Heart right ventricle (tissue), 16 donors: ENCODE data around the gene WDR1. TPM values are rescaled to one million over a fixed set of nuclear protein-coding genes. Genes with fewer than 3 reads are reported as not detected.
"Not testable (repeated sequence)": the region's sequence is repeated elsewhere in the genome, so short reads cannot be mapped to it uniquely, and the experiment has no call there.

Experiments
- ATAC-seq, 8 donors: fragments of 200-7000 bp; cut with Tn5 transposase; one replicate each; pipeline ENCODE4 v1.9.1; 2020; ENCODE audit warnings: mild to moderate bottlenecking in 8 of 8, moderate library complexity in 8 of 8, moderate number of reproducible peaks in 1 of 8
- DNase-seq, 2 donors: peaks; one replicate each; pipeline ENCODE4 v3.0.0-alpha.2; 2020
- H3K27ac ChIP-seq, 10 donors: fragments of 200-600 bp; sonication (generic) in 2 of 10; one replicate each; pipeline versions ENCODE4 v1.5.0 to v1.8.0; 2020 to 2022; ENCODE audit warnings: mild to moderate bottlenecking in 3 of 10
- H3K27me3 ChIP-seq, 7 donors: fragments of 200-600 bp; one replicate each; pipeline ENCODE4 v1.8.0; 2021 to 2022; ENCODE audit warnings: mild to moderate bottlenecking in 2 of 7
- H3K36me3 ChIP-seq, 9 donors: fragments of 200-600 bp; sonication (generic) in 1 of 9; one replicate each; pipeline versions ENCODE4 v1.5.0 to v1.8.0; 2020 to 2022; ENCODE audit warnings: mild to moderate bottlenecking in 2 of 9
- H3K4me1 ChIP-seq, 9 donors: fragments of 200-600 bp; sonication (generic) in 1 of 9; one replicate each; pipeline versions ENCODE4 v1.5.0 to v1.8.0; 2020 to 2022; ENCODE audit warnings: mild to moderate bottlenecking in 4 of 9
- H3K4me3 ChIP-seq, 10 donors: fragments of 200-600 bp; sonication (generic) in 2 of 10; one replicate each; pipeline versions ENCODE4 v1.5.0 to v1.8.0; 2020 to 2022; ENCODE audit warnings: mild to moderate bottlenecking in 7 of 10, moderate library complexity in 2 of 10
- H3K9me3 ChIP-seq, 11 donors: fragments of 200-600 bp in 10 of 11; sonication (generic) in 2 of 11; one replicate each; pipeline versions ENCODE4 v1.5.0 to v1.8.0; 2013 to 2022; ENCODE audit warnings: mild to moderate bottlenecking in 2 of 11, control low read depth in 1 of 11, moderate library complexity in 1 of 11
- CTCF ChIP-seq, 9 donors: fragments of 200-600 bp; sonication (generic) in 2 of 9; IDR thresholded peaks; one replicate each; pipeline versions ENCODE4 v1.5.0 to v1.8.0; 2021 to 2022; ENCODE audit warnings: antibody characterized with exemption in 9 of 9, mild to moderate bottlenecking in 5 of 9, moderate library complexity in 1 of 9
- WGBS, 2 donors: extraction: QIAGEN DNeasy Blood & Tissue Kit; methylation state at CpG; one replicate each; pipeline ENCODE4 v1.1.7; 2013; ENCODE audit warnings: inconsistent platforms in 1 of 2; 5-methylcytosine and 5-hydroxymethylcytosine counted together
- intact Hi-C, 10 donors: fragments of 100-400 bp; cut with DNase I; formaldehyde crosslinking; loops; one replicate each; pipeline versions ENCODE4 v1.11.1 to v1.14.2; 2022
- polyA plus RNA-seq, 2 donors: library from polyadenylated mRNA; stranded (reverse); fragments of 200-250 nt; gene quantifications; one replicate each; pipeline ENCODE4 v1.2.3, GENCODE V29; 2013
- total RNA-seq, 10 donors: library from RNA; stranded (reverse); fragmentation: NEBNext Ultra II Directional in 3 of 10; extraction: Animal tissue kit (Norgen Biotek cat#: 25700) in 3 of 10; gene quantifications; one replicate each; pipeline versions ENCODE4 v1.2.1 to v1.2.4, GENCODE V29; 2021 to 2023
- donor health status: Arrhythmogenic right ventricular cardiomyopathy.
- donor health status: ischemic (EF 13 %, LVEDD 7.1; RV severe dilation, severe dysfunction).
- donor health status: healthy with polysubstance abuse.
- donor health status: DM: no; HTN: yes; CAD: no.
- donor health status: DM: no; HTN: no; CAD: no.
- donor health status: ischemic (EF 25% LVEDD 6.9; RV normal size, moderate dysfunction).
- donor health status: ischemic (EF 25% LVEDD 5.7; RV mildly dilated, moderate dysfunction).
- donor health status: healthy.
- donor health status: DM: yes; HTN: yes; CAD: no.
- donor health status: Ischemic cardiomyopathy.
- donor health status: ischemic (EF 35%, LVEDD 5.7; RV mildly dilated, moderate dysfunction).
- donor health status: nonischemic (EF 11% LVEDD 7.7; RV severe dilation, severe dysfunction).
- donor health status: DM: yes; HTN: yes; CAD: no.
- donor health status: PGD.
- donor health status: ischemic (EF 29% LVEDD 5.4; RV normal size, mild dysfunction).
- donor health status: nonischemic (EF 23%, LVEDD 6.1; RV moderate dilation, normal function).

WDR1 gene
- total and polyA plus RNA-seq, 12 donors: 51.9 to 302 (median 177) TPM

GRCh38 chr4:10131202-10131601 lies 14.6 kb upstream of the WDR1 start:
- DNase-seq: no peak
- no peaks in the 10 kb centered on the region for H3K36me3 ChIP-seq

GRCh38 chr4:10130178-10130888 lies 13.7 kb upstream of the WDR1 start:
- H3K9me3 ChIP-seq: no peaks in the 10 kb centered on the region
- WGBS, 2 donors: 64 to 71% methylated on average over 14 of the region's 14 CpGs
- intact Hi-C loops: no loop called here
- DNase-seq (no peak), ATAC-seq (peak in 5 of 8 donors; percentile 14 to 57 (median 43))
- peaks cover 0 to 13% (median 0%) of the 10 kb centered on the region in 9 donors for H3K4me1 ChIP-seq
- no peak overlapping the region for H3K27ac ChIP-seq
- H3K4me3 ChIP-seq: no peak overlapping the region
- no peaks in the 10 kb centered on the region for H3K36me3 ChIP-seq
- TF ChIP-seq CTCF (IDR thresholded peaks at IDR 0.05): no peak
- no peaks in the 10 kb centered on the region for H3K27me3 ChIP-seq

More at GRCh38 chr4:10131202-10131601, 14.6 kb upstream of the WDR1 start:
- TF ChIP-seq CTCF (IDR thresholded peaks at IDR 0.05): no peak
- H3K4me3 ChIP-seq: no peak overlapping the region
- 92 to 96% methylated on average over 9 to 10 of the region's 10 CpGs for WGBS, 2 donors
- H3K9me3 ChIP-seq: no peaks in the 10 kb centered on the region
- intact Hi-C loops: no loop called here
- H3K27ac ChIP-seq: no peak overlapping the region
- H3K4me1 ChIP-seq: peaks cover 0 to 13% (median 0%) of the 10 kb centered on the region in 9 donors
- no peak for ATAC-seq
- H3K27me3 ChIP-seq: no peaks in the 10 kb centered on the region

GRCh38 chr4:10129196-10130177 lies 12.9 kb upstream of the WDR1 start:
- Histone ChIP-seq H3K36me3 (no peaks in the 10 kb centered on the region), H3K27ac (no peak overlapping the region), H3K4me3 (no peak overlapping the region), H3K4me1 (peaks cover 0 to 16% (median 4%) of the 10 kb centered on the region in 9 donors), H3K9me3 (no peaks in the 10 kb centered on the region), H3K27me3 (no peaks in the 10 kb centered on the region)
- ATAC-seq (peak in 6 of 8 donors; percentile 28 to 62 (median 48)), DNase-seq (no peak)
- WGBS, 2 donors: 80 to 87% methylated on average over 13 of the region's 13 CpGs
- intact Hi-C loops: no loop called here
- no peak for TF ChIP-seq CTCF (IDR thresholded peaks at IDR 0.05)

GRCh38 chr4:10128761-10129160 lies 12.2 kb upstream of the WDR1 start:
- intact Hi-C loops: no loop called here
- H3K4me3 ChIP-seq: no peak overlapping the region

GRCh38 chr4:10127531-10127930 lies 10.9 kb upstream of the WDR1 start:
- WGBS, 2 donors: 88 to 90% methylated on average over 7 of the region's 7 CpGs
- H3K9me3 ChIP-seq, DNase-seq, H3K36me3 ChIP-seq, H3K27ac ChIP-seq, intact Hi-C loops, H3K4me3 ChIP-seq, ATAC-seq, H3K27me3 ChIP-seq: not testable (repeated sequence)
- H3K4me1 ChIP-seq: peaks cover 0 to 33% (median 18%) of the 10 kb centered on the region in 9 donors

More at GRCh38 chr4:10128761-10129160, 12.2 kb upstream of the WDR1 start:
- peaks cover 0 to 24% (median 9%) of the 10 kb centered on the region in 9 donors for H3K4me1 ChIP-seq
- DNase-seq: no peak
- H3K9me3 ChIP-seq: no peaks in the 10 kb centered on the region
- no peak for TF ChIP-seq CTCF (IDR thresholded peaks at IDR 0.05)
- no peak for ATAC-seq
- WGBS, 2 donors: 60 to 73% methylated on average over 2 of the region's 2 CpGs
- no peak overlapping the region for H3K27ac ChIP-seq
- no peaks in the 10 kb centered on the region for H3K27me3 ChIP-seq
- no peaks in the 10 kb centered on the region for H3K36me3 ChIP-seq
